NCI-H748 (cell line): ENCODE measurements around the gene TDRKH.
"Not testable (repeated sequence)": the region's sequence is repeated elsewhere in the genome, so short reads cannot be mapped to it uniquely, and the experiment has no call there.

Source experiments
- DNase-seq: peaks from one replicate; lab custom pipeline; 2025; ENCODE audit not compliant: unreplicated experiment; lab: John Stamatoyannopoulos, UW

Gene TDRKH

DNA sequence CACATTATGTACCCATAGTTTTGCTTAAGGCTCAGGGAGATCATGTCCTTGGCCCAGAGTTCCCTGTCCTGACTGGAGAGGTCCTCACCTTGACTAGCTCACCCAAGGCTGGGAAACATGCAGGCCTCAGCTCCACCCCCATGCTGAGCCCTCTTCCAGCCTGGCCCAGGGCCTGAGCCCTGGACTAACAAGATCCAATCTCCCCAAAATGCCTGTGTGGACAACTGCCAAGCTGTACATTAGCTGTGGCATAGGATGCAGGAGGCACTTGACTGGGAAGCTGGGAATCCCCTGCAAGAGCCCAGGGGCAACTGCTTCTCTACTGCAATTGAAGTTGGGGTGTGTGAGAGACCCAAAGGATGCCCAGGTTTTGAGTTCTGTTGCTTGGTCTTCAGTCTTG is 12.9 kb upstream of the TDRKH start:
- no peak for DNase-seq

DNA sequence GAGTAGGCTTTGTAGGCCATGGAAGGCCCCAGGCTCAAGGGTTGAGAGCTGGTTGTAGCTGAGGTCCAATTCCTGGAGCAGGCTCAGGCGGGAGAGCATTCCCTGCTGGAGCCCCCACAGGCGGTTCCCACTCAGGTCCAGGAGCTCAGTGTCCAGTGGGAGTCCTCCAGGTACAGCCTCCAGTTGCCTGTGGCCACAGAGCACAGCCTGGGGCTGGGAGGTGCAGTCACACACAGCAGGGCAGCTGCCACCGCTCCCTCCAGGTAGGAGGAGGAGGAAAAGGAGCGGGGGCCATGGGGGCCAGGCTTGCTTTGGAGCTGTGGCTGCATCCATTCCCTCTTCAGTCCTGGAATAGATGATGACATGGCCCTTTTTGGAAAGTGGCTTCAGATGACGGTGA is 12.1 kb upstream of the TDRKH start:
- no peak for DNase-seq

DNA sequence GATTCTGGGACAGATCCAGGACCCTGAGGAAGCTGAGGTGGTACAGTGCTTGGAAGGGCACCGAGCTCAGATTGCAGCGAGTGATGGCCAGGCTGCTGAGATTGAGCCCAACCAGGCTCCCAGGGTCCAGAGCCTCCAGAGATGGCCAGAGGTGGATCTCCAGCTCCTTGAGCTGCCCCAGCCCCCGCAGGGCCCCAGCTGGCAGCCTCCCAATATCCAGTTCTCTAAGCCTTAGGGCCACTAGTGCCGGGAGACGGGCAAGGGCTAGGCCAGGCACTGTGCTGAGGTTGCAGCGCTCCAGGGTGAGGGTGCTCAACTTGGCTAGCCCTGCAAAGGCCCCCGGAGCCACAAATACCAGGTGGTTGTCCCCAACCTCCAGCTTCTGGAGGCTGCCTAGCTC is 11.5 kb upstream of the TDRKH start:
- DNase-seq, result no peak

DNA sequence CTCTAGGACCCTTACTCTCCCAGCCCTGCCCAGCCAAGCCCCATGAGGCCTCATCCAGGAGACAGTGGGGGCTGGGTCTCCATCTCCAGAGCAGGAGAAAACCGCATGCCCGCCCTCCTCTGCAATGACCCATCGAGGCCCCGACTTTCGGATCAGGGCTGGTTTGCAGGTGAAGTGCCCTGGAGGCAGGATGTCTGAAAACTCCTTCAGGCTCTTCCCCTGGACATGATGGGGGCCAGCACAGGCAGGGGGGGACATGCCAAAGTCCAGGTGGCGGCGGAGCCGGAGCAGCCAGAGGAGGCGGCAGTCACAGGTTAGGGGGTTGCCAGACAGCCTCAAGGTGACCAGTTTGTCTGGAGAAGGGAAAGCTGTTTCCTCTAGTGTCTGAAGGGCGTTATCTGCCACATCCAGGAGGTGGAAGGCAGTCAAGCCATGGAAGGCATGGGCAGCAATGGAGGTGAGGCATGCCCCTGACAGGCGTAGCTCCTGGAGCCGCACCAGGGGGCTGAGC is 11.1 kb upstream of the TDRKH start:
- DNase-seq, result no peak

DNA sequence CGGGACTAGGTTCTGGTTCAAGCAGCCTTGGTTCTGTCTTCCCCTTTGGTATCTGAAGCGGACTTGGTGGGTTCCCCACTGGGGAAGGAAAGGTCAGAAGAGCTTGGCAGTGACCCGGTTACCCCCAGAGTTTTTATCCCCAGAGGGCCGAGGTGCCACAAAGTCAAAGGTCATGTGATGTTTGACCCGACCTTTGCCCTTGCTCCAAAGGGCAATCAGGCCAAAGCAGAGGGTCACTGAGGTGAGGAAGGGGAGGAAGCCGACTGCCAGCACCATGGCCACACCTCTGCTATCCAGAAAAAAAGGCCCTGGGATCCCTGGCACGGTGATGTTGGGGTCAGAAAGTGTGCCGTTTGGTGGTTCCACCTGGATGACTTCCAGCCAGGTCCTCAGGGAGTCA is 10.5 kb upstream of the TDRKH start:
- no peak for DNase-seq

DNA sequence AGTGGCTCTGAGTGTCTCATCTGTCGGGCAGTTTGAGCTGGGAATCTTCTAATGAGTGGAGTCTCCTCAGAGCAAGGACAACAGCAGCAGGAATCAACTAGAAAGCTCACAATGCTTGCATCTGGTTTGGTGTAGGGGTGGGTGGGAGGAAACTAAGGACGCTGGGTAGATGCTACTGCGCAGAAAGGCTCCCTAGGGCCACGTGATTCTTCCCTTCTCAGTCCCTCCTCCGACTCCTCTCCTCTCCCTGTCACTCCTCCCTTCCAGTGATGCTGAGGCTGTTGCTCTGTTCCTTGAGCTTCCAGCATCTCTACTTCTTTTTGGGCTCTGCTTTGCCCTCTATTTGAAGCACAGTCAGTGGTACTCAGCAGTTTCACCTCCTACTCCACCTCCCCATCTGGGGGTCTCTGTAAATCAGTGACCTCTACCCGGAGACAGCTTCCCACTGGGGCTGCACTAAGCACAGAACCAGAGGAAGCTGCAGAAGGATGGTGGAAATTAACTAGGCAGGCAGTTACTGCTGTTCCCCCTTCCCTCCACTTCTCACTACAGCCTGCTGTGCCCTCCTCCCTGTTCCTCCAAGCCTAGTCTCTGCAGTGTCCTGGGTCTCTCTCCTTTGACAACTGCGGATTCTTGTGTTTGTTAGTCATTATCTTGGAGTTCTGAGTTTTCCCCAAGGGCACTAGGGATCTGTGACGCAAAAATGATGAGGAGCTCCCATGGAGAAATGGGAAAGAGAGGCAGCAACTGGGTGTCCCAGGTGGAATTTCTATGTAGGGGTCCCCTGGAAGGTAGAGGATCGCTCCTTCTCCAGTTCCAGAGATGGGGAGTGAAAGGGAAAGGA is 9.1 kb upstream of the TDRKH start:
- DNase-seq, result no peak

DNA sequence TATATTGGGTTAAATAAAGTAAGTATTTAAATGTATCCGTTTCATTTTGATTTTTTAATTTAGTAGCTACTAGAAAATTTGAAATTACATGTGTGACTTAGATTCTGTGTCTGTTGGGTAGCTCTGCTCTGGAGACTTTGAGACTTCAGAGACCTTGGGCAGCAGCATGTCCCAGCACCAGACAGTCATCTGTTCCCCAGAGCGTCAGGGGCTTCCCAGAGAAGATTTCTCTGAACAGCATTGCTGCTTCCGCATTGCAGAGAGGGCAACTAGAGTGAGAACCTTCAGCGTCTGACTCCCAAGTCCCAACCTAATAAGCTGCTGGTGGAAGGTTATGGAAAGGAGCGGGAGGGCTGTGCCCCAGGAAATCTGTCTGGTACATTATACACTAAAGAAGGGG is 8.3 kb upstream of the TDRKH start:
- DNase-seq, result no peak

DNA sequence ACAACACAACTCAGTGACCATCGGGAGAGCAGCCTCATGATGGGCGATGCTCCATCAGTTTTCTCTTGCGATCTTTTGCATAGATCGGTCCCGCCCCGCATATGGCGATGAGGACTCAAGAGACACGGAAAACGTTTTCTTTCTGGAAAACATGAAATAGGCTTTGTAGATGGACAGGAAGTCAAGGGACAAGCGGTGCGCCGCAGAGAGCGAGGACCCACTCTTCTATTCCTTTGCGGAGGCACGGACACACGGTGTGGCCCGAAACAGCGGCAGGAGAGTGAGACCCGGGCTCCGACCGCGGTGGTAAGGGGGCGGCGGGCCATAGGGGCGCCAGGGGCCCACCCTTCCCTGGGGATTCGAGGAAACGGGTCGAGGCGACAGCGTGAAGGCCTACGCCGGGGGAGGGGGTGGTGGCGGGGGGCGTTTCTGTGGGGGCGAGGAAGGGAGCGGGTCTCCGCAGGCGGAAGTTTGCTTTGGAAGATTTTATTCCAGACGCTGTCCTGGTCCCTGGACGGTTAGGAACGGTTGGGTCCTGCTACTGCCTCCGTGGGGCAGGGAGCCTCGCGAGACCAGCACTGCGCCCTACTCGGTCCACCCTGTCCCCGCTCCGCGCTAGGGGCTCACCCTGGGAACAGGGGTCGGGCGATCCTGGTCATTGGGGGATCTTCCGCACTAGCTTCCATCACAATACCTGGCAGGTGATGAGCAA is 796 bp upstream of the TDRKH start:
- DNase-seq, result peak; percentile 57

DNA sequence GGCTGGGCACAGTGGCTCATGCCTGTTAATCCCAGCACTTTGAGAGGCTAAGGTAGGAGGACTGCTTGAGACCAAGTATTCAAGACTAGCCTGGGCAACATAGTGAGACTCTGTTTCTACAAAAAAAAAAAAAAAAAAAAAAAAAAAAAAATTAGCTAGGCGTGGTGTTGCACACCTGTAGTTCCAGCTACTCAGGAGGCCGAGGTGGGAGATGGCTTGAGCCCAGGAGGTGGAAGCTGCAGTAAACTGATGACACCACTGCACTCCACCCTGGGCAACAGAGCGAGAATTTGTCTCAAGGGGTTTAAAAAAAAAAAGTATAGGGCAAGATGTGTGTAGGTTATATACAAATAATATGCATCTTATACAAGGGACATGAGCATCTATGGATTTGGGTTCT is 2.6 kb downstream of the TDRKH start:
- DNase-seq, result no peak

DNA sequence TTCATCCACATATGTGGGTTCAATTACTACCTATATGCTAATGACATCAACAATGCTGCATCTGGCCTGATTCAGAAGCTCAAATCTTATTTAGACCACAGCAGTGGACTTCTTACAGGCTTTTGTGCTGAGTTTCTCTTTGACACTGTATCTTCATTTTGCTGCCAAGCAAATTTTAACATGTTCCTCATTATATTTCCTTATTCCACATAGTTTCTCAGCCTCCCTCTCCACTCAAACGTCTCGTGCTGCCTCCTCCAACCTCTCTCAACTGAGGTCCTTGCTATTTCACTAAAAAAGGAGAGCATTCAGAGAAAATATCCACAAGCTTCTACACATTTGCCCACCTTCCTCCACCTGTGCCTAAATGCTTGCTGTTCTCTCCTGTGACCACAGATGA is 6.5 kb downstream of the TDRKH start:
- no peak for DNase-seq

DNA sequence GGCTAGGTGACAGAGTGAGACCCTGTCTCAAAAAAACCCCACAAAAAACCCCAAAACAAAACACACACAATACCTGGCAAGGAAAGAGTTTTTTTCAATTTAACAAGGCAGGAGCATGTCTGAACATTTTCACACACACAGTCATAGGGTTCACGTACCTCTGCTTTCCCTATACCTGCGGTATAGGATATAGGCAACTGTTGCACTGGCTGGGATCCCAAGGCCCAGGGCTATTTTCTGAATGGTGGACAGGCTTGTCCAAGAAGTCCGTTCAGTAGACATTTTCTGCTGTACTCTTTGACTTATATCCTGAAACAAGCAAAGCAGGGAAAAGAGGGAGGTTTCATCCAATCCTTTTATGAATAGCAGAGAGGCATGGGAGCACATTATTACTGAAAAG is 7.6 kb downstream of the TDRKH start:
- no peak for DNase-seq

DNA sequence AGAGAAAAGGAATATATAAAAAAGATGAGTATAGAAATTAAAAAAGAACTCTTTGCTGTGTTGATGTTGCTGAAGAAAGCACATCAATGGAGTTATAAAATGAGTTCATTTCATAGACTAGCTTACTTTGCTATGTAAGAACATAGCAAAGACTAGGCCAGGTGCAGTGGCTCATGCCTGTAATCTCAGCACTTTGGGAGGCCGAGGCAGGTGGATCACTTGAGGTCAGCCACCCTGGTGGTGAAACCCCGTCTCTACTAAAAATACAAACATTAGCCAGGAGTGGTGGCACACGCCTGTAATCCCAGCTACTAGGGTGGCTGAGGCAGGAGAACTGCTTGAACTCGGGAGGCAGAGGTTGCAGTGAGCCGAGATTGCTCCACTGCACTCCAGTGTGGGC is 8.3 kb downstream of the TDRKH start:
- DNase-seq, result not testable (repeated sequence)

DNA sequence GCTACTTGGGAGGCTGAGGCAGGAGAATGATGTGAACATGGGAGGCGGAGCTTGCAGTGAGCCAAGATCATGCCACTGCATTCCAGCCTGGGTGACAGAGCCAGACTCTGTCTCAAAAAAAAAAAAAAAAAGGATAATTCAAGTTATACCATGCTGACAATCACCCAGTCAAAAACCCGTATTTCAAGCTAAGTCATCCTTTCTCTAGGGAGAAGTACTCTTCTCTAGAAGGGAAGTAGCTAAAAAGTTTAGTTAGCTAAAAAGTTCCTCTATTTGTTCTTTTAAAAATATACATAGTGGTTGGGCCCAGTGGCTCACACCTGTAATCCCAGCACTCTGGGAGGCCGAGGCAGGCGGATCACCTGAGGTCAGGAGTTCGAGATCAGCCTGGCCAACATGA is 9.6 kb downstream of the TDRKH start:
- DNase-seq, result not testable (repeated sequence)

DNA sequence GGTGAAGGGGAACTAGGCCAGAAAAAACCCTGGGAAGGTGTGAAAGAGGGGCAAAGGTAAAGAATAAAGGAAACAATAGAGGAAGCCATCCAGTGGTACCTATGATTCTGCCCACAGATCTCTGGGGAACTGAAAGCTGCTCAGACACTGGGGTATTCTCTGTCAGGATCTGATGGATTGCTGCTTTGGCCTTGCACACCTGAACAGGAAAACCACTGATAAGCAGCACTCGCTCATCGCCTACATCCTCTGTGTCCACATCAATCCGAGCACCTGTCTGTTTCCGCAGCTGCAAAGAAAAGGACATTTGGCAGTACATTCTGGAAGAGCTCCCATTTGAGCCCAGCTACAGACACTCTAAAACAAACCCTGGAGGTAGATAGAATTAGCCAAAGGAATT is 10.4 kb downstream of the TDRKH start:
- no peak for DNase-seq

DNA sequence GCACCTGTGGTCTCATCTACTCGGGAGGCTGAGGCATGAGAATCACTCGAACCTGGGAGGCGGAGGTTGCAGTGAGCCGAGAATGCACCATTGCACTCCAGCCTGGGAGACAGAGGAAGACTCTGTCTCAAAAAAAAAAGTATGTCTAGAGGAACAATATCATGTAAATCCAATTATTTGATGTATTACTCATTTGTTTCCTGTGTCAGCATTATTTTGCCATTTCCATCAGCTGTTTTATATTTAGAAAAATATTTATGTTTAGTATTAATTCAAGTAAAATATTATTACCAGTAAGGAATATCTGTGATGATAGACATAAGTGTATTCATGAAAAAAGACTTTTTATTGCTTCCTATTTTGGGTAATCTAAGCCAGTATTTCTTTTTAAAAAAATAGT is 13.0 kb downstream of the TDRKH start:
- DNase-seq, result no peak

DNA sequence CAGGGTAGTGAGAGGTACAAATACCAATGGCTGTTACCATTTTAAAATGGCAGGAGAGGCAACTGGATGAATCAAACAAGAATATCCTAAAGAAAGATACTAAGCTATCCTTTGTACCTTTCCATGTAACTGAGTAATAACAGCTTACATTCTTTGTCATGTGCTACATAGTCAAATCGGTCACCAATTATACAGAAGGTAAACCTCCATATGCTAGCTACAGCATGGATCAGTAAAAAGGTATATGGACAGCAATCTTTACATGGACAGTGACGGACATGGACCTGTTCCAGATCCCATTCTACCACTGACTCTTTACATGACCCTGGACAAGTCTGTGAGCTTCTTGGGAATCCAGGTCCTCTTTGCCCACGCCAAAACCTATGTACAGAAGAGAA is 13.6 kb downstream of the TDRKH start:
- no peak for DNase-seq

DNA sequence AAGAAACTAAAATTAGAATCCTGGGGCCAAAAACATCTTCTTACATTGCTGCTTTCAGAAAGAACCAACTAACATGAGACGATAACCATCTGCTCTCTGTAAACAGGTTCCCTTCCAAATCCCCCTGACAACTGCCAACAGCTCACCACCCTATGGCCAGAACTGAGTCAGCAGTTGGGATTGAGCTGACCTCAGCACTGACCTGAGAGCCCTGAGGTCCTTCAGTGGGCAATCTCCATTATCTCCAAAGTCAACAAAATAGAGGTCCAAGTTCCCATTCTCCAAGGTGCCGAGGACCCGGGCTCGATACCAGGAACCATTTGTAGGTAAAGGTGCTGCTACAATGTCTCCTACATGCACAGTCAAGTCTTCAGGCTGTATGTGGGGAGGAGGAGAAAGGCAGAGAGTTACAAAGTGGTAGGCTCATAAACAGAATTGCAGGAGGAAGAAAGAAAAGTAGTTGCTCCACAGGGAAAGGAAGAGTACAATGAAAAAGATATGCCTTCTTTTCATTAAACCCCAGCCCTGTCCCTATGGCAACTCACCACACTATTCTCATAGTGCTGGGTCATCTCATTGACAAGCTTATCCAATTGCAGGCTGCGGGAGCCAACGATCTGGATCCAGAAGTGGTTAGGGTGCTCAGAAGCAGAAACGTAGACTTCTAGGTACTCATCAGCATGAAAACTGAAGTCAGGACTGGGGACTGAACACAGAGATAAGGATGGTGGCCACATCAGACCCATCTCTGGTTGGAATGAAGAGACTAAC is 14.2 kb downstream of the TDRKH start:
- no peak for DNase-seq

DNA sequence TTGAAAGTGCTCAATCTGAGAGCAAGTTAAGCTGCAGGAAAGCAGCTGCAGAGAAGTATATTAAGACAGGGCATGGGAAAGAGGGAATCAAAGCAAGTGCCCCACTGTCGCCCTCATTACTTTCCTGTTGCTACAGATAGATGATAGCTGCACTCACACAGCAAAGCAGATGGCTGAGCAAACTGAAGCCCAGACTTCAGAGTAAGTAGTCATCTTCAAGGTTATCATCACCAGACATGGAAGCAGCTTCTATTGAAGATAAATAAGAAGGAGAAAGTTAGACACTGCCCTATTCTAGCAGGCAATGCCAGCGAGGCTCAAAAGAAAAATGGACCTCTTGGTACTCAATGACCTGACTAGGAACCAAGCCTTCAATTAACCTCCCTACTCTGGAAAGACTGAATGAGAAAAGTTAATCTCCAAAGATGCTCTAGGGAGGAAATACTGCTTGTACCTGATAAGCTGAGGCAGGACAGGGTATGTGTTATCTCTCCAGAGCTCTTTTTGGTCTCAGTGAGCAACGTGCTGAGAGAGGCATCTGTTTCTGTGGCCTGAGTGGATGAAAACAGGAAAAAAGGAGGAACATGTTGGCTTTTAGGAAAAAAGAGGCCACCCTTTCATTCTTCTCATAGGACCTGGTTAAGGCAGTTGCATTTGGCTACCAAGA is 15.9 kb downstream of the TDRKH start:
- no peak for DNase-seq

DNA sequence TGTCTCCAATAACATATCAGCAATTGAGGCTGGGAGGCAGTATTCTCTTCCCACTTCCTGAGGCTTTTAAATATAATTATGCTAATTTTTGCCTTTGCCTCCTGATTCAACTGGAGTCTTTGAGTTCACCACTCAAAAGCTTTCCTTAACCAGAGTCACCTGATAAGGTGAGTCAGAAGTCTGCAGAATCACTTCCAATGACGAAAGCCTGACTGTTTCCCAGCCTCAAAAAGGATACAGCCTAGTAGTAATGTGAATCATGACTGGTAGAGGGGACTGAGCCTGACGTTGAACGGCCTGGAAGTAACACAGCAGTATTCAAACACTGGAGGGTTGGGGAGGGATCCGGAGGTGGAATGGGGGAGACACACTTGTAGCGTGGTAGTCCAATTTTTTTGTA is 16.6 kb downstream of the TDRKH start:
- no peak for DNase-seq

DNA sequence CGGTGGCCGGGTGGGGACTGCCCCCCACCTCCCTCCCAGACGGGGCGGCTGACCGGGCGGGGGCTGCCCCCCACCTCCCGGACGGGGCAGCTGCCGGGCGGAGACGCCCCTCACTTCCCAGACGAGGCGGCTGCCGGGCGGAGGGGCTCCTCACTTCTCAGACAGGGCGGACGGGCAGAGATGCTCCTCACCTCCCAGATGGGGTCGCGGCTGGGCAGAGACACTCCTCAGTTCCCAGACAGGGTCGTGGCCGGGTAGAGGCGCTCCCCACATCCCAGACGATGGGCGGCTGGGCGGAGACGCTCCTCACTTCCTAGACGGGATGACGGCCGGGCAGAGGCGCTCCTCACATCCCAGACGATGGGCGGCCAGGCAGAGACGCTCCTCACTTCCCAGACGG is 21.0 kb downstream of the TDRKH start:
- DNase-seq, result not testable (repeated sequence)
